ENCODE measurements around the gene MEF2A. TPM values are rescaled to one million over a fixed set of nuclear protein-coding genes. Genes with fewer than 3 reads are reported as not detected.
A peak's percentile ranks its signal among the peaks of the same experiment; 100 is the strongest.
"Not testable (repeated sequence)": the region's sequence is repeated elsewhere in the genome, so short reads cannot be mapped to it uniquely, and the experiment has no call there.

The MEF2A gene
- 75.9 TPM for total RNA-seq

GRCh38 chr15:99565299-99566156 is at the start of gene MEF2A:
Gene MEF2A (plus strand): TSS chr15:99565984. CDS start chr15:99633120, 67,136 bp downstream.
- DNase-seq (ENCODE audit: low spot score) (peak; percentile 97), ATAC-seq (peak; percentile 87)
- intact Hi-C loops (cut with DNase I), result no loop called here

- intact Hi-C loops (cut with DNase I), result no loop called here
- ATAC-seq (no peak), DNase-seq (ENCODE audit: low spot score) (no peak)
Observed at GRCh38 chr15:99518191-99518590, 47.6 kb upstream of the MEF2A start.

GRCh38 chr15:99519366-99519765 is 46.4 kb upstream of the MEF2A start:
- intact Hi-C loops (cut with DNase I); ATAC-seq; DNase-seq (ENCODE audit: low spot score): not testable (repeated sequence)

GRCh38 chr15:99522288-99522687 is 43.5 kb upstream of the MEF2A start:
- intact Hi-C loops (cut with DNase I), result no loop called here
- DNase-seq (ENCODE audit: low spot score) (no peak), ATAC-seq (no peak)

- no peak for DNase-seq (ENCODE audit: low spot score)
- no peak for ATAC-seq
- intact Hi-C loops (cut with DNase I), result no loop called here
Observed at GRCh38 chr15:99526176-99526575, 39.6 kb upstream of the MEF2A start.

GRCh38 chr15:99526671-99527070 is 39.1 kb upstream of the MEF2A start:
- intact Hi-C loops (cut with DNase I), result no loop called here
- DNase-seq (ENCODE audit: low spot score), result no peak
- no peak for ATAC-seq

- no peak for DNase-seq (ENCODE audit: low spot score)
Observed at GRCh38 chr15:99536422-99537040, 29.3 kb upstream of the MEF2A start.

GRCh38 chr15:99537344-99537743 is 28.4 kb upstream of the MEF2A start:
- no peak for ATAC-seq
- DNase-seq (ENCODE audit: low spot score), result no peak
- intact Hi-C loops (cut with DNase I), result no loop called here

More at GRCh38 chr15:99536422-99537040, 29.3 kb upstream of the MEF2A start:
- peak; percentile 67 for ATAC-seq
- intact Hi-C loops (cut with DNase I), result no loop called here

- DNase-seq (ENCODE audit: low spot score) (no peak), ATAC-seq (no peak)
- intact Hi-C loops (cut with DNase I), result no loop called here
Observed at GRCh38 chr15:99538261-99538660, 27.5 kb upstream of the MEF2A start.

GRCh38 chr15:99542828-99543227 is 23.0 kb upstream of the MEF2A start:
- DNase-seq (ENCODE audit: low spot score) (no peak), ATAC-seq (no peak)
- intact Hi-C loops (cut with DNase I), result no loop called here

GRCh38 chr15:99545605-99546004 is 20.2 kb upstream of the MEF2A start:
- DNase-seq (ENCODE audit: low spot score) (no peak), ATAC-seq (no peak)
- intact Hi-C loops (cut with DNase I), result no loop called here

- DNase-seq (ENCODE audit: low spot score) (no peak), ATAC-seq (no peak)
- intact Hi-C loops (cut with DNase I), result no loop called here
Observed at GRCh38 chr15:99546441-99547100, 19.2 kb upstream of the MEF2A start.

- intact Hi-C loops (cut with DNase I), result no loop called here
- DNase-seq (ENCODE audit: low spot score) (no peak), ATAC-seq (no peak)
Observed at GRCh38 chr15:99547517-99547916, 18.3 kb upstream of the MEF2A start.

- ATAC-seq (no peak), DNase-seq (ENCODE audit: low spot score) (no peak)
- intact Hi-C loops (cut with DNase I), result no loop called here
Observed at GRCh38 chr15:99550077-99550476, 15.7 kb upstream of the MEF2A start.

GRCh38 chr15:99552111-99552510 is 13.7 kb upstream of the MEF2A start:
- DNase-seq (ENCODE audit: low spot score) (no peak), ATAC-seq (no peak)
- intact Hi-C loops (cut with DNase I), result no loop called here

GRCh38 chr15:99554880-99555488 is 10.8 kb upstream of the MEF2A start:
- intact Hi-C loops (cut with DNase I), result no loop called here
- ATAC-seq (no peak), DNase-seq (ENCODE audit: low spot score) (no peak)

GRCh38 chr15:99556011-99556410 is 9.8 kb upstream of the MEF2A start:
- DNase-seq (ENCODE audit: low spot score) (no peak), ATAC-seq (no peak)
- intact Hi-C loops (cut with DNase I), result no loop called here

GRCh38 chr15:99556578-99556977 is 9.2 kb upstream of the MEF2A start:
- no peak for DNase-seq (ENCODE audit: low spot score)
- no peak for ATAC-seq
- intact Hi-C loops (cut with DNase I), result no loop called here

GRCh38 chr15:99558084-99558483 is 7.7 kb upstream of the MEF2A start:
- no peak for DNase-seq (ENCODE audit: low spot score)
- intact Hi-C loops (cut with DNase I), result no loop called here
- ATAC-seq, result no peak

- intact Hi-C loops (cut with DNase I), result no loop called here
- ATAC-seq, result no peak
- no peak for DNase-seq (ENCODE audit: low spot score)
Observed at GRCh38 chr15:99558571-99558970, 7.2 kb upstream of the MEF2A start.
